C1 segment of cervical spinal cord (tissue), 14 donors: ENCODE results near the gene CNNM1.

Experiments
- DNase-seq, 14 donors: peaks; one replicate each; lab custom pipeline; 2025; lab: John Stamatoyannopoulos, UW

Gene CNNM1

GRCh38 chr10:99418910-99419624 lies 89.9 kb downstream of the CNNM1 start:
- DNase-seq = no peak

GRCh38 chr10:99419688-99420087 lies 90.5 kb downstream of the CNNM1 start:
- no peak for DNase-seq

GRCh38 chr10:99421233-99421739 lies 92.1 kb downstream of the CNNM1 start:
- no peak for DNase-seq

- DNase-seq = no peak
Measured at GRCh38 chr10:99422529-99423096, 93.5 kb downstream of the CNNM1 start.

- no peak for DNase-seq
Measured at GRCh38 chr10:99424656-99425055, 95.5 kb downstream of the CNNM1 start.

- no peak for DNase-seq
Measured at GRCh38 chr10:99425204-99425603, 96.0 kb downstream of the CNNM1 start.

- DNase-seq = no peak
Measured at GRCh38 chr10:99426689-99427088, 97.5 kb downstream of the CNNM1 start.

- DNase-seq = no peak
Measured at GRCh38 chr10:99427566-99428190, 98.5 kb downstream of the CNNM1 start.

GRCh38 chr10:99429517-99430095 lies 100.5 kb downstream of the CNNM1 start:
- no peak for DNase-seq

- DNase-seq = no peak
Measured at GRCh38 chr10:99430116-99430450, 100.9 kb downstream of the CNNM1 start.

- DNase-seq = peak; percentile 71 to 99 (median 94)
Measured at GRCh38 chr10:99430451-99431189, 101.5 kb downstream of the CNNM1 start, which contains the start of gene GOT1. Gene GOT1, minus strand, starts transcription at chr10:99430624. Its CDS starts 59 bp downstream, at chr10:99430565.

- peak in 10 of 14 donors; percentile 48 to 89 (median 66) for DNase-seq
Measured at GRCh38 chr10:99431190-99431760, 102.1 kb downstream of the CNNM1 start.

GRCh38 chr10:99432047-99432446 lies 102.9 kb downstream of the CNNM1 start:
- DNase-seq = no peak

- no peak for DNase-seq
Measured at GRCh38 chr10:99432881-99433280, 103.7 kb downstream of the CNNM1 start.

- peak in 1 of 14 donors; percentile 60 for DNase-seq
Measured at GRCh38 chr10:99433378-99434020, 104.3 kb downstream of the CNNM1 start.

- DNase-seq = peak in 1 of 14 donors; percentile 73
Measured at GRCh38 chr10:99435986-99436638, 107.0 kb downstream of the CNNM1 start.

GRCh38 chr10:99438890-99439289 lies 109.7 kb downstream of the CNNM1 start:
- DNase-seq = no peak

GRCh38 chr10:99442394-99442793 lies 113.2 kb downstream of the CNNM1 start:
- no peak for DNase-seq

GRCh38 chr10:99443500-99443899 lies 114.3 kb downstream of the CNNM1 start:
- DNase-seq = no peak
